ENCODE data around the gene FEM1A.
"Not testable (repeated sequence)": the region's sequence is repeated elsewhere in the genome, so short reads cannot be mapped to it uniquely, and the experiment has no call there.

The FEM1A gene

GRCh38 chr19:4774136-4774535 lies 17.4 kb upstream of the FEM1A start:
- in situ Hi-C loops (cut with MboI; ENCODE audit: low sequenced_read_pairs): no loop called here

- in situ Hi-C loops (cut with MboI; ENCODE audit: low sequenced_read_pairs): no loop called here
Measured at GRCh38 chr19:4775627-4776152, 15.8 kb upstream of the FEM1A start.

- in situ Hi-C loops (cut with MboI; ENCODE audit: low sequenced_read_pairs): no loop called here
Measured at GRCh38 chr19:4776436-4777211, 14.9 kb upstream of the FEM1A start.

- in situ Hi-C loops (cut with MboI; ENCODE audit: low sequenced_read_pairs): not testable (repeated sequence)
Measured at GRCh38 chr19:4778124-4778523, 13.4 kb upstream of the FEM1A start.

GRCh38 chr19:4780860-4781259 lies 10.7 kb upstream of the FEM1A start:
- in situ Hi-C loops (cut with MboI; ENCODE audit: low sequenced_read_pairs): loop anchor here (10.0 kb wide), 1 partner anchor 46 kb away; no protein-coding TSS in a partner anchor

GRCh38 chr19:4781801-4782200 lies 9.7 kb upstream of the FEM1A start:
- in situ Hi-C loops (cut with MboI; ENCODE audit: low sequenced_read_pairs): loop anchor here (10.0 kb wide), 1 partner anchor 47 kb away; no protein-coding TSS in a partner anchor

GRCh38 chr19:4786412-4787016 lies 5.0 kb upstream of the FEM1A start:
- in situ Hi-C loops (cut with MboI; ENCODE audit: low sequenced_read_pairs): loop anchor here (10.0 kb wide), 1 partner anchor 52 kb away; no protein-coding TSS in a partner anchor

GRCh38 chr19:4792019-4792865 lies 708 bp downstream of the FEM1A start:
- in situ Hi-C loops (cut with MboI; ENCODE audit: low sequenced_read_pairs): not testable (repeated sequence)

GRCh38 chr19:4792866-4793195 lies 1.3 kb downstream of the FEM1A start:
- in situ Hi-C loops (cut with MboI; ENCODE audit: low sequenced_read_pairs): not testable (repeated sequence)

GRCh38 chr19:4793278-4793677 lies 1.7 kb downstream of the FEM1A start:
- in situ Hi-C loops (cut with MboI; ENCODE audit: low sequenced_read_pairs): not testable (repeated sequence)

DNA sequence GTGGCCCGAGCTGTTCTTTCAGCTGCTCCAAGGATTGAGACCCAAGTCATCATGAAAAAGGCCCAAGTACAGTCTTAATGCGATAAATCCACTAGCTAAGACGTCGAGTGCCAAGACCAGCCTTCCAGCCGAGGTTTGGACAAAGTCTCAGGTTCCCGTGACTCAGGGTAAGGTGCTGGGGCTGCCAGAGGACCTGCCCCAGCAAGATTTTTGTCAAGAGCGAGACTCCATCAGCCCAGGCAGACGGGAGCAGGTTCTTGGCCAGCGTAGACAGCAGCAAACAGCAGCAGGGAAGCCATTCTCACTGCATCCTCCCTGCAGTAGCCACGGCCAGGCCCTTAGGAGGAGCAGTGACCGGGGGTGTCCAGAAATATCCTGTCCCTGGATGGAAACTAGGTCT lies 3.4 kb downstream of the FEM1A start:
- in situ Hi-C loops (cut with MboI; ENCODE audit: low sequenced_read_pairs): no loop called here

DNA sequence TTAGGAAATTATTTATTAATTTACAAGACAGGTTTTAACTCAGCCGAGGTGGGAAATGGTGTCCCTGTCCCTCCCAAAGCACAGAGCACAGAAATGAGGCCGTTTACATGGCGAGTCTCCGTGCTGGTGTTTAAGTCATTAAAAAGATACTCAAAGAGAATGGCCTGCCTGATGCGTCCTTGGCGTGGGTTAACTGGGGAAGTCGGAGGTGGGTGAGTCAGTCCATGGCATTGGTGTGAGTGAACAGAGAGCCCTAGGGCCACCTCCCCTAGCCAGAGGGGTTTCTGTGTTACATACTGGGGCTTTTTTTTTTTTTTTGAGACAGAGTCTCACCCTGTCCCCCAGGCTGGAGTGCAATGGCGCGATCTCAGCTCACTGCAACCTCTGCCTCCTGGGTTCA lies 3.9 kb downstream of the FEM1A start:
- in situ Hi-C loops (cut with MboI; ENCODE audit: low sequenced_read_pairs): no loop called here

DNA sequence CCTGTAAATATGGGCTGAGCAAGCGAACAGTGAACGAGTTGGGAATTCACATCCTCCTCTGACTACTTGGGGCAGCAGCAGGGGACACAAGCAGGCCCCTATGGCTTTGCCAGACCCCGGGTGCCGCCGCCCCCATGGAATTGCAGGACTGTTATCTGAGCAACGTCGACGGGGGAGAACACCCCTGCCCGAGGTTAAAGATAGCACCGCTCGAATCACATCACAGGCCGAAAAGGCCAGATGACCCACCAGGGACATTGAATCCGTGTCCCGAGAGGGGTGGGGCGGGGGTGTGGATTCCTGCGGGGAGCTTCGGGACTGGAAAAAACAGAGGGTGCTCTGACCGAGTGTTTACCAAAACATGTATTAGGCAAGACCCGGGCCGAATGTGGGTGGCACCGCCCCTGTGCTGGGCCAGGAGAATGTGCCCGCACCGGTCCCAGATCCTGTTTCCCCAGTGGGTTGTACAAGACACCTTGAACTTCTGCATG lies 9.1 kb downstream of the FEM1A start:
- in situ Hi-C loops (cut with MboI; ENCODE audit: low sequenced_read_pairs): no loop called here

DNA sequence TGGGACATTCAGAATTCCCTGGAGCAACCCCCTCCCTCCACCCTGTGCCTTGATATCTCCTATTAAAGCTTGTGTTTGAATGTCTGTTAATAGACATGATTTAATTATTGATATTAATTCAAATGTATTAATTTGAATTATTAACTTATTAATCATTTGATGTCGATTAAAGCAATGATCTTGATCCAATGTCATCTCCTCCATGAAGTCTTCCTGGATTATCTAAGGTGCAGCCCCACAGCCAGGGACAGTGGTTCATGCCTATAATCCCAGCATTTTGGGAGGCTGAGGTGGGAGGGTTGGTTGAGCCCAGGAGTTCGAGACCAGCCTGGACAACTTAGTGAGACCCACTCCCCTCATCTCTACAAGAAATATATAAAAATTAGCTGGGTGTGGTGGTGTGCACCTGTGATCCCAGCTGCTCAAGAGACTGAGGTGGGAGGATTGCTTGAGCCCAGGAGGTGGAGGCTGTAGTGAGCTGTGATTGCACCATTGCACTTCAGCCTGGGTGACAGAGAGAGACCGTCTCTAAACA lies 9.6 kb downstream of the FEM1A start:
- in situ Hi-C loops (cut with MboI; ENCODE audit: low sequenced_read_pairs): no loop called here

DNA sequence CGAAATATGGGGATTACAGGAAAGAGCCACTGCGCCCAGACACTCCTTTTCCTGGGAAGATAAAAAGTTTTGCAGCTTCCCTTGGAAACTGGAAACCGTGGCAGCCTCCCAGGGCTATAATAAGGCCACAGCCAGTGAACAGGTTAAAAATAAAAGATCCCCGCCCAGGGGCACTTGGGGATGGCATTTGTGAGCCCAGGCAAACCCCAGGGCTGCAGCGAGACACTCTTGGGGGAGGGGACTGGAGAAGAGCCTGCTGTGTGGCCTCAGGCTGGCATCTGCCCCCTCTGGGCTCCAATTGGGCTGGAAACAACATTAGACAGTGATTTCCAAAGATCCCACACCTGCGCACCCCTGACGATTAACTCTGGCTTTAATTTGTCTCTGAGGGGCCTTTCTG lies 11.2 kb downstream of the FEM1A start:
- in situ Hi-C loops (cut with MboI; ENCODE audit: low sequenced_read_pairs): no loop called here

GRCh38 chr19:4803736-4804695 lies 12.5 kb downstream of the FEM1A start:
- in situ Hi-C loops (cut with MboI; ENCODE audit: low sequenced_read_pairs): no loop called here

GRCh38 chr19:4805140-4805539 lies 13.6 kb downstream of the FEM1A start:
- in situ Hi-C loops (cut with MboI; ENCODE audit: low sequenced_read_pairs): not testable (repeated sequence)

GRCh38 chr19:4806384-4806783 lies 14.8 kb downstream of the FEM1A start:
- in situ Hi-C loops (cut with MboI; ENCODE audit: low sequenced_read_pairs): no loop called here

- in situ Hi-C loops (cut with MboI; ENCODE audit: low sequenced_read_pairs): no loop called here
Measured at GRCh38 chr19:4807188-4807587, 15.7 kb downstream of the FEM1A start.

Data from HL-60/S4 treated with retinoic acid at 250 ng/mL for 4 days and 3 days (cell line).